GM19025 (cell line): ENCODE data around the gene CHIA.

Experiments used
- ATAC-seq: cut with Tn5 transposase; IDR thresholded peaks from one replicate; pipeline ENCODE4 v1.9.1; 2021; ENCODE audit warnings: mild to moderate bottlenecking, low read depth, moderate library complexity; ENCODE audit not compliant: unreplicated experiment

The CHIA gene

GRCh38 chr1:111290630-111291029 lies at the start of gene CHIA:
Gene CHIA (plus strand): TSS chr1:111290851. CDS start chr1:111310468, 19,617 bp downstream.
- ATAC-seq, result no peak

- ATAC-seq, result no peak
Observed at GRCh38 chr1:111241797-111242196, 48.9 kb upstream of the CHIA start.

GRCh38 chr1:111242805-111243523 lies 47.7 kb upstream of the CHIA start:
- ATAC-seq, result no peak

GRCh38 chr1:111247125-111247838 lies 43.4 kb upstream of the CHIA start:
- ATAC-seq, result no peak

GRCh38 chr1:111249960-111250359 lies 40.7 kb upstream of the CHIA start:
- ATAC-seq, result no peak

- ATAC-seq, result no peak
Observed at GRCh38 chr1:111251570-111251969, 39.1 kb upstream of the CHIA start.

- ATAC-seq, result no peak
Observed at GRCh38 chr1:111252786-111253185, 37.9 kb upstream of the CHIA start.

- ATAC-seq, result no peak
Observed at GRCh38 chr1:111253876-111254275, 36.8 kb upstream of the CHIA start.

- ATAC-seq, result no peak
Observed at GRCh38 chr1:111256988-111257658, 33.5 kb upstream of the CHIA start.

- no peak for ATAC-seq
Observed at GRCh38 chr1:111267801-111268508, 22.7 kb upstream of the CHIA start.

GRCh38 chr1:111269825-111270406 lies 20.7 kb upstream of the CHIA start:
- ATAC-seq, result no peak

- ATAC-seq, result no peak
Observed at GRCh38 chr1:111270771-111271463, 19.7 kb upstream of the CHIA start.

- no peak for ATAC-seq
Observed at GRCh38 chr1:111271464-111271801, 19.2 kb upstream of the CHIA start.

GRCh38 chr1:111272081-111272480 lies 18.6 kb upstream of the CHIA start:
- ATAC-seq, result no peak

GRCh38 chr1:111274653-111275052 lies 16.0 kb upstream of the CHIA start:
- no peak for ATAC-seq

- no peak for ATAC-seq
Observed at GRCh38 chr1:111275079-111275478, 15.6 kb upstream of the CHIA start.

GRCh38 chr1:111275780-111276433 lies 14.7 kb upstream of the CHIA start:
- ATAC-seq, result no peak

GRCh38 chr1:111279144-111279543 lies 11.5 kb upstream of the CHIA start:
- ATAC-seq, result no peak

- ATAC-seq, result no peak
Observed at GRCh38 chr1:111280267-111280666, 10.4 kb upstream of the CHIA start.

GRCh38 chr1:111281411-111281810 lies 9.2 kb upstream of the CHIA start:
- no peak for ATAC-seq
